ENCODE measurements around the gene AKR7A2.
A peak's percentile ranks its signal among the peaks of the same experiment; 100 is the strongest.

The AKR7A2 gene

GRCh38 chr1:19348441-19349198 lies 36.7 kb upstream of the AKR7A2 start:
- H3K36me3 ChIP-seq (ENCODE audit: insufficient read depth, low read length) = peaks cover 10% of the 10 kb centered on the region

DNA sequence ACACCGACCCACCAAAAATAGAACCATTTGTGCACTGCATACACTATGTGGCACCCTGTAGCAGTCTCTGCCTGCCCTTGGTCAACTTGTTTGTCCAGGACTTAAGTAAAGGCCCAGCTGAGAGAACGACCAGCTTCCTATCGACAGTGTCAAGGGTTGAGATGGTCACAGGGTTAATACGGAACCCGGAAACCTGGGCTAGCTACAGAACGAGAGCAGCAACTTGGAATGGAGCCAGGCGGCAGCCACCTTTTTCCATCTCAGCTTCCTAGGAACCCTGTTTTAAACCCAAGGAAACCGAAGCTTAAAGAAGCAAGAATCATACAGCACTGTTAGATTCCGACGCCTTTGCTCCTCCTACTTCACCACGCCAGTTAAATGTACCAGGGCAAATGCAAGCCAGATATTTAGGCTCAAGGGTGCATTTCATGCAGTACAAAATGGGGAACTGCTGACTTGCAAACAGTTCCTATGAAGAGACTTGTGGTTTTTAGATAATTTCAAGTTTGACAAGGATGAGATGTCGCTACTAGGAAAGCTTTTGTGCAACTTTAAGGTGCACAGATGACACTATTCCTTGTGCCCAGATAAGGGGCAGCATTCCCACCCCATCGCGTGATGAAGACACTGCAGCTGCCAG lies 35.7 kb upstream of the AKR7A2 start:
- Histone ChIP-seq H3K9ac (ENCODE audit: low read depth, low read length) (no peak overlapping the region), H3K36me3 (ENCODE audit: insufficient read depth, low read length) (peaks cover 10% of the 10 kb centered on the region), H3K9me3 (ENCODE audit: control insufficient read depth, insufficient read depth, low read length) (no peaks in the 10 kb centered on the region), H3K4me1 (ENCODE audit: insufficient read depth, low read length) (no peaks in the 10 kb centered on the region)

More at GRCh38 chr1:19348441-19349198, 36.7 kb upstream of the AKR7A2 start:
- Histone ChIP-seq H3K4me1 (ENCODE audit: insufficient read depth, low read length) (no peaks in the 10 kb centered on the region; the same call in 1 of the 2 replicates), H3K9ac (ENCODE audit: low read depth, low read length) (no peak overlapping the region), H3K9me3 (ENCODE audit: control insufficient read depth, insufficient read depth, low read length) (no peaks in the 10 kb centered on the region)

DNA sequence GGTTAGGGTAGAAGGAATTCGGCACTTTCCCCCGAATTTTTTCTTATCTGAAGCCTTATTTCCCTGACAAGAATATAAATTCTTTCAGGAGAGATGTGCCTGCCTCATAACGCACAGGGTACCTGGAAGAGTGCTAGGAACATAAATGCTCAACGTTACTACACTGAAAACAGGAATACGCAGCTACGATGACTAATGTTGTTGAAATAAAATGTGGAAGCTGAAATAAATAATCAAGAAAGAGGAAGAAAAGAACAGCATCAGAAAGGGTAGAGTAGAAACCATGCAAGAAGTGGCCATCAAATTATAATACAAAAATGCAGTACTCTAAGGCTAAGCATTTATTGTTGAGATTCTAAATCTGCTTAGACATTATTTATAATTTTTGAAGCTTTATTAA lies 34.1 kb upstream of the AKR7A2 start:
- peaks cover 3% of the 10 kb centered on the region for H3K4me1 ChIP-seq (ENCODE audit: insufficient read depth, low read length)
- H3K9me3 ChIP-seq (ENCODE audit: control insufficient read depth, insufficient read depth, low read length) = no peaks in the 10 kb centered on the region
- H3K9ac ChIP-seq (ENCODE audit: low read depth, low read length) = no peak overlapping the region
- peaks cover 10% of the 10 kb centered on the region for H3K36me3 ChIP-seq (ENCODE audit: insufficient read depth, low read length)

DNA sequence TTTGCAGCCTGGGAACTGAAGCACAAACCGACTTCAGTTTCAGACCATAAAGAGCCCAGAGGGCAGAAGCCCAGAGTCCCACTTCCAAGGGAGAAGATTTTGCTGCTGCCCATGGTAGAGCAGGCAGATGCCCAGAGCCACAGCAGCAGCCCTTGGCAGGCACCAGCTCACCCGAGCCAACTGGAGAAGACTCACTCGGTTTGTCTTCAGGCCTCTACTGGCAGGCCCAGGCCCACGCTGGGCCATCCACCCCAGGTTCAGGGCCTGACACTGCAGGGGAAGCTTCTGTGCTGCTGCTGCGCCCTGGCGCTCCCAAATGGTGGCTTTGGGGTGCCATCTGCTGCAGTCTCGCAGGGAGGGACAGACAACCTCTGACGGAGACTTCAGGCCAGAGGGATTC lies 33.4 kb upstream of the AKR7A2 start:
- peaks cover 10% of the 10 kb centered on the region for H3K36me3 ChIP-seq (ENCODE audit: insufficient read depth, low read length)
- peaks cover 6% of the 10 kb centered on the region for H3K4me1 ChIP-seq (ENCODE audit: insufficient read depth, low read length)
- no peaks in the 10 kb centered on the region for H3K9me3 ChIP-seq (ENCODE audit: control insufficient read depth, insufficient read depth, low read length)
- H3K9ac ChIP-seq (ENCODE audit: low read depth, low read length) = no peak overlapping the region

DNA sequence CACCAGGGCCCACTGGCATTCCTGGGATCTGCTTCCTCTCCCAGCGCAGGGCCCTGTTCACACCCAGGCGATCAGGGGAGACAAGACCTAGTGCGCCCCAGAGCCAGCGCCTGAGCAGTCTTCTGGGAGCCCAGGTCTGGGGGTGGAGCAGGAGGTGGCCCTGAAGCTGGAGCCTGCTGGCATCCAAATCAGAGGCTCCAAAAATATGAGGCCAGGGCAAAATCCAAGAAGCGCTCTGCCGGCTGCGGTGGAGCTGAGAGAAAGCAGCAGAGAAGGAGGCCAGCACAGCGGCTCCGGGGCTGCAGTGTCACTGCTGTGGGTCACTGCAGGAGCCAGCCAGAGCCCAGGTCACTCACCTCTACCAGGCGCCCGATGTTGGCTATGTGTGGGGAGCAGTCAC lies 32.9 kb upstream of the AKR7A2 start:
- Histone ChIP-seq H3K9ac (ENCODE audit: low read depth, low read length) (no peak overlapping the region), H3K4me1 (ENCODE audit: insufficient read depth, low read length) (peaks cover 6% of the 10 kb centered on the region)

GRCh38 chr1:19344372-19344810 lies 32.4 kb upstream of the AKR7A2 start:
- no peaks in the 10 kb centered on the region for H3K9me3 ChIP-seq (ENCODE audit: control insufficient read depth, insufficient read depth, low read length)
- H3K4me1 ChIP-seq (ENCODE audit: insufficient read depth, low read length) = peaks cover 6% of the 10 kb centered on the region
- H3K9ac ChIP-seq (ENCODE audit: low read depth, low read length) = no peak overlapping the region
- H3K36me3 ChIP-seq (ENCODE audit: insufficient read depth, low read length) = peaks cover 10% of the 10 kb centered on the region

More for the DNA sequence above, 32.9 kb upstream of the AKR7A2 start:
- H3K9me3 ChIP-seq (ENCODE audit: control insufficient read depth, insufficient read depth, low read length) = no peaks in the 10 kb centered on the region
- peaks cover 10% of the 10 kb centered on the region for H3K36me3 ChIP-seq (ENCODE audit: insufficient read depth, low read length)

- Histone ChIP-seq H3K36me3 (ENCODE audit: insufficient read depth, low read length) (peaks cover 6% of the 10 kb centered on the region), H3K9me3 (ENCODE audit: control insufficient read depth, insufficient read depth, low read length) (no peaks in the 10 kb centered on the region), H3K9ac (ENCODE audit: low read depth, low read length) (no peak overlapping the region), H3K4me1 (ENCODE audit: insufficient read depth, low read length) (peaks cover 6% of the 10 kb centered on the region)
These were observed 31.8 kb upstream of the AKR7A2 start for GRCh38 chr1:19343617-19344350.

DNA sequence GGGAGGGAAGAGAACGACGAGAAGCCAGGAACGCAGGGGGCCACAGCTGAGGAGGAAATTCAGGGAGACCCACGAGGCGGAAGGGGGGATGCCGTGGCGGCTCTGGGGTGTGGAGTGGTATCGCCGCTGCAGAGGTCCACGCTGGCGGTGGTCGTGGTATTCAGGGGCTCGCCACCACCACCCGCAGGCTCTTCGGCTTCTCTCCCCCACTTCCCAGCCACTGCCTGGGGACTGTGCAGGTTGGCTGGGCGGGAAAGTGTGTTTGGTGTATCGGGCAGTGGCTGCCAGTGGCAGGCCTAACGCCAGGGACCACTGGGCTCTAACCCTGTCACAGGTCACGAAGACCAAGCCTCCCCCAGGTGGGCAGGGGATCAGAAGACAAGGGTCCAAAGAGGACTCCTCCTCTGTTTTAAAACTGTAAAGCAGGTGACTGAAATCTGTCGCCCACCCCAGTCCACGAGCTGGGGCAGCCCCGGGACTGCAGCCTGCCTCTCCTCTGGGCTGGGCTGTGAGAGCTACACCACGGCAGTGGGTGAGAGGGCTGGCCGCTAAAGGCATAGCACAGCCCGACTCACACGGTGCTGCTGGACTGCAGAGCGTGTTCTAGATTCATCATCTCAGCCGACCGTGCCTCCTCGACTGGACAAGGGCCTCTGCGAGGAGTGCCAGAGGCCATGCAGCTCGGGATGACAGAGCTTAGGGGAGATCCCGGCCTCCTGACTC lies 31.1 kb upstream of the AKR7A2 start:
- Histone ChIP-seq H3K4me1 (ENCODE audit: insufficient read depth, low read length) (peaks cover 6% of the 10 kb centered on the region), H3K9ac (ENCODE audit: low read depth, low read length) (no peak overlapping the region), H3K9me3 (ENCODE audit: control insufficient read depth, insufficient read depth, low read length) (no peaks in the 10 kb centered on the region), H3K36me3 (ENCODE audit: insufficient read depth, low read length) (0 out of 2 replicates have a peak, but pooled peaks cover 4% of the 10 kb centered on the region)

DNA sequence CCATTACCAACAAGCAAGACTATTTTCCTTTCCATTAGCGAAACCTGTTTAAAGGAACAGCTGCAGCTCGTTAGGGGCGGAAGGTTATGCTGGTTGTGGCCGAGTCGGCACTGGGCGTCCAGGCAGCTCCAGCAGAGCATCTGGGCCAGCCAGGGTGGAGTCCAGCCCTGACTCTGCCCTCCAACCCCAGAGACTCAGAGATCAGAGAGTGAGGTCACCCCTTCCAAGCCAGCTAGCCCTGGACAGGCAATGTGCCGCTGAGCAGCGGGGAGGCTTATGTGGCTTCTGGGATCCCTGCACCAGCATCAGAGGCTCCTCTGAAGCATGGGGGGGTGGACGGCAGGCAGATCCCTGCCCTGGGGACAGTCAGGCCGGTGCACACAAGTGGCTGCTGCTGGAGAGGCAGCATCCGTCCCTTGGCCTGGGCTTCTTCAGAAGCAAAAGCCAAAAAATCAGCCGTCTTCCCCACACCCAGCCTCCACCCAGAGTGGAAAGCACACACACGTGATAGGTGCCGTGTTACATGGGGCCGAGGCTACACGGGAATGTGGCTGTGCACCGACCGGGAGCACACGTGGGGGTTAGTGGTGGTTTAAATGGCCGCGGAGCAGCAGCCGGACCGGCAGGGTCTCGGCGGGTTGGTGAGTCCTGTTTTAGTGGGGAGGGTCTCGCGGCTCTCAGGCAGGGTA lies 30.3 kb upstream of the AKR7A2 start:
- Histone ChIP-seq H3K9ac (ENCODE audit: low read depth, low read length) (no peak overlapping the region), H3K36me3 (ENCODE audit: insufficient read depth, low read length) (0 out of 2 replicates have a peak, but pooled peaks cover 4% of the 10 kb centered on the region)

GRCh38 chr1:19341201-19342061 lies 29.5 kb upstream of the AKR7A2 start:
- 0 out of 2 replicates have a peak, but pooled peaks cover 4% of the 10 kb centered on the region for H3K36me3 ChIP-seq (ENCODE audit: insufficient read depth, low read length)
- peaks cover 6% of the 10 kb centered on the region for H3K4me1 ChIP-seq (ENCODE audit: insufficient read depth, low read length)
- H3K9ac ChIP-seq (ENCODE audit: low read depth, low read length) = 0 out of 2 replicates have a peak overlapping the region, but pooled peaks have one; percentile 36
- no peaks in the 10 kb centered on the region for H3K9me3 ChIP-seq (ENCODE audit: control insufficient read depth, insufficient read depth, low read length)

More for the DNA sequence above, 30.3 kb upstream of the AKR7A2 start:
- Histone ChIP-seq H3K4me1 (ENCODE audit: insufficient read depth, low read length) (peaks cover 6% of the 10 kb centered on the region), H3K9me3 (ENCODE audit: control insufficient read depth, insufficient read depth, low read length) (no peaks in the 10 kb centered on the region)

DNA sequence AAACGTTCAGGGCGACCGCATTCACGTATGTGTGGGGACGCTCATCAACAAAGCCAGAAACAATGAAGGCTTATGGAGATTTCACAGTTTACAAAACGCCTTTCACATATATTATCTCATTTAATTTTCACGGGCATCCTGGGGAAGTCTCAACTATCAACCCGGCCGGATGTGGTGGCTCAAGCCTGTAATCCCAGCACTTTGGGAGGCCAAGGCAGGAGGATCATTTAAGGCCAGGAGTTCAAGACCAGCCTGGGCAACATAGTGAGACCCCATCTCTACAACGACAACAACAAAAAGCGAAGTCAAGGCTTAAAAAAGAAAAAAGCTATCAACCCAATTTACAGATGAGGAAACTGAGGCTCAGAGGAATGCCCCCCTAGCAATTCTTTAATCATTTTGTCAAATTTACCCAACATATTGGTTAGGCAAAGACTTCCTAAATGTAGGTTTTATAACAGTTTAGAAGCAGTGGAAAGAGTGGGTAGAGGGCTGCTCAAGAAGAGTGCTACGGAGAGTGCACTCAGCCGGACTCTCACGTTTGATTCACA lies 28.5 kb upstream of the AKR7A2 start:
- no peaks in the 10 kb centered on the region for H3K9me3 ChIP-seq (ENCODE audit: control insufficient read depth, insufficient read depth, low read length)
- no peak overlapping the region for H3K9ac ChIP-seq (ENCODE audit: low read depth, low read length)
- H3K4me1 ChIP-seq (ENCODE audit: insufficient read depth, low read length) = peaks cover 6% of the 10 kb centered on the region
- H3K36me3 ChIP-seq (ENCODE audit: insufficient read depth, low read length) = 0 out of 2 replicates have a peak, but pooled peaks cover 4% of the 10 kb centered on the region

DNA sequence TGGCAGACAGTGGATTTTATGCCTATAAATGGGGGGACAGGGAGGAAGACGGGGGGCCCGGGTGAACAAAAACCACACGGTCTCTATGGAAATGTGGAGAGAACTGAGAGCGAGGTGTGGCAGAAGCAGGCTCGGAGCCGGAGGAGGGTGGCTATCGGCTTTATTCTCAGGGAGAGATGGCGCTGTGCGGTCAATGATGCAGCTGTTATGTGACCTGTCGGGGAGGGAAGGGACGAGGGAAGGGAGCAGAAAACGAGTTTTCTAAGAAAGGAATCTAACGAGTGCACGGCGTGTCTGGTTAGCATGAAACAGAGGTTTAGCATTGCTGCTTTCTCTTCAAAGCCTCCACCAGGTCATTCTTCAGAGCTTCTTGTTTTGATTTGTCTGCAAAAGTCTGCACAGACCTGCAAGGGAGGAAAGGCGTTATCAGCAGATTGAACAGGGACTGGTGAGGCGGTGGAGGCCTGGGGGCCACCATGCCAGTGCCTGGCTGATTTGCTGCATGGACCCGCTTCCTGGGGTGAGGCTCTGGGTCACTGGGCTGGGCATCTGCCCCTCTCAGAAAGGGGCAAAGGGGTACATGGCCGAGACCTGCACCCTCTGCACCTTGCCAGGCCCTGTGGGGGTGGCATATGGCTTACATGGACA lies 27.4 kb upstream of the AKR7A2 start:
- no peak overlapping the region; the same call in 1 of the 2 replicates for H3K9ac ChIP-seq (ENCODE audit: low read depth, low read length)
- H3K36me3 ChIP-seq (ENCODE audit: insufficient read depth, low read length) = 0 out of 2 replicates have a peak, but pooled peaks cover 4% of the 10 kb centered on the region
- H3K9me3 ChIP-seq (ENCODE audit: control insufficient read depth, insufficient read depth, low read length) = no peaks in the 10 kb centered on the region
- peaks cover 6% of the 10 kb centered on the region for H3K4me1 ChIP-seq (ENCODE audit: insufficient read depth, low read length)
